Neutrophil (primary cell): Measurements from ENCODE around the gene DCDC1.

Source experiments
- H3K27ac ChIP-seq: fragments of 200-600 bp; sonication (generic); 2 replicates; pipeline ENCODE4 v1.5.1; 2016; ENCODE audit warnings: mild to moderate bottlenecking, moderate library complexity
- H3K27me3 ChIP-seq: fragments of 200-600 bp; sonication (generic); 2 replicates; pipeline ENCODE4 v1.6.0; 2016; ENCODE audit warnings: mild to moderate bottlenecking
- H3K36me3 ChIP-seq: fragments of 200-600 bp; sonication (generic); 2 replicates; pipeline ENCODE4 v1.5.1; 2017
- H3K4me1 ChIP-seq, 2 experiments: fragments of 200-600 bp in 1 of 2; sonication (generic) in 1 of 2; 1 replicate in 1 of 2; 2 replicates in 1 of 2; pipeline versions ENCODE4 v1.5.1 to v1.6.1; 2013 to 2016; ENCODE audit warnings: low read depth in 1 of 2, low read length in 1 of 2, mild to moderate bottlenecking in 1 of 2, moderate library complexity in 1 of 2; ENCODE audit not compliant: control insufficient read depth in 1 of 2, insufficient read depth in 1 of 2
- H3K4me3 ChIP-seq, 2 experiments: fragments of 200-600 bp in 1 of 2; sonication (generic) in 1 of 2; 1 replicate in 1 of 2; 2 replicates in 1 of 2; pipeline ENCODE4 v1.5.1; 2013 to 2016; ENCODE audit warnings: low read depth in 1 of 2, low read length in 1 of 2, mild to moderate bottlenecking in 1 of 2, moderate library complexity in 1 of 2
- H3K9me3 ChIP-seq: fragments of 200-600 bp; sonication (generic); 2 replicates; pipeline ENCODE4 v1.5.1; 2016
- TF ChIP-seq, protein P1 (sequence below): fragments of 200-600 bp; sonication (generic); IDR thresholded peaks from 2 replicates; pipeline ENCODE4 v1.5.1; 2016; ENCODE audit warnings: antibody characterized with exemption

DCDC1 gene

GRCh38 chr11:31150841-31151240 lies 218.7 kb downstream of the DCDC1 start:
- Histone ChIP-seq H3K27me3 (no peaks in the 10 kb centered on the region), H3K27ac (no peak overlapping the region), H3K4me3 (no peak overlapping the region), H3K9me3 (no peaks in the 10 kb centered on the region), H3K36me3 (no peaks in the 10 kb centered on the region), H3K4me1 (no peaks in the 10 kb centered on the region)
- TF ChIP-seq, protein P1, sequence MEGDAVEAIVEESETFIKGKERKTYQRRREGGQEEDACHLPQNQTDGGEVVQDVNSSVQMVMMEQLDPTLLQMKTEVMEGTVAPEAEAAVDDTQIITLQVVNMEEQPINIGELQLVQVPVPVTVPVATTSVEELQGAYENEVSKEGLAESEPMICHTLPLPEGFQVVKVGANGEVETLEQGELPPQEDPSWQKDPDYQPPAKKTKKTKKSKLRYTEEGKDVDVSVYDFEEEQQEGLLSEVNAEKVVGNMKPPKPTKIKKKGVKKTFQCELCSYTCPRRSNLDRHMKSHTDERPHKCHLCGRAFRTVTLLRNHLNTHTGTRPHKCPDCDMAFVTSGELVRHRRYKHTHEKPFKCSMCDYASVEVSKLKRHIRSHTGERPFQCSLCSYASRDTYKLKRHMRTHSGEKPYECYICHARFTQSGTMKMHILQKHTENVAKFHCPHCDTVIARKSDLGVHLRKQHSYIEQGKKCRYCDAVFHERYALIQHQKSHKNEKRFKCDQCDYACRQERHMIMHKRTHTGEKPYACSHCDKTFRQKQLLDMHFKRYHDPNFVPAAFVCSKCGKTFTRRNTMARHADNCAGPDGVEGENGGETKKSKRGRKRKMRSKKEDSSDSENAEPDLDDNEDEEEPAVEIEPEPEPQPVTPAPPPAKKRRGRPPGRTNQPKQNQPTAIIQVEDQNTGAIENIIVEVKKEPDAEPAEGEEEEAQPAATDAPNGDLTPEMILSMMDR: no peak

- H3K4me1 ChIP-seq: no peaks in the 10 kb centered on the region
- H3K4me3 ChIP-seq: no peak overlapping the region
- no peaks in the 10 kb centered on the region for H3K36me3 ChIP-seq
- TF ChIP-seq, protein P1: no peak
- H3K27me3 ChIP-seq: no peaks in the 10 kb centered on the region
- H3K27ac ChIP-seq: no peak overlapping the region
- no peaks in the 10 kb centered on the region for H3K9me3 ChIP-seq
Observed at GRCh38 chr11:31150011-31150410, 219.5 kb downstream of the DCDC1 start.

- H3K36me3 ChIP-seq: no peaks in the 10 kb centered on the region
- H3K9me3 ChIP-seq: no peaks in the 10 kb centered on the region
- TF ChIP-seq, protein P1: no peak
- H3K4me3 ChIP-seq: no peak overlapping the region
- no peaks in the 10 kb centered on the region for H3K27me3 ChIP-seq
- H3K4me1 ChIP-seq: no peaks in the 10 kb centered on the region
- H3K27ac ChIP-seq: no peak overlapping the region
Observed at GRCh38 chr11:31141789-31142188, 227.8 kb downstream of the DCDC1 start.

DNA sequence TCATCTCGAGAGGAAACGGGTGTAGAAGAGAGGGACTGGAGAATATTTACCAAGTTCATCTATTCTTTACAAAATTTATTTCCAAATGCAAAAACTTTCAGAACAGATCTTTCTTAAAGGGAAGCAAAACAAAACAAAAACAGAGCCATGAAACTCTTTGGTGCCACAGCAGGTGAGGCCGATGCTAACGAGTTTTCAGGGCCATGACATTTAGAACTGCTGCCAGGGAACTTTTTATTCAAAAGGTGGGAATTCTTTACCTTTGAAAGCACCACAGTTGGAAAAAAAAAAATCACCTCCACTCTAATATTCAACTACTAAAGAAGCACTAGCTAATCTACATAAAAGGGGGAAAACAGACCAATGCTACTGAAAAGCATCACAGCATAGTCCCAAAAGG lies 230.1 kb downstream of the DCDC1 start:
- no peak overlapping the region for H3K4me3 ChIP-seq
- no peaks in the 10 kb centered on the region for H3K9me3 ChIP-seq
- TF ChIP-seq, protein P1: no peak
- no peaks in the 10 kb centered on the region for H3K27me3 ChIP-seq
- H3K36me3 ChIP-seq: no peaks in the 10 kb centered on the region
- no peaks in the 10 kb centered on the region for H3K4me1 ChIP-seq
- no peak overlapping the region for H3K27ac ChIP-seq

DNA sequence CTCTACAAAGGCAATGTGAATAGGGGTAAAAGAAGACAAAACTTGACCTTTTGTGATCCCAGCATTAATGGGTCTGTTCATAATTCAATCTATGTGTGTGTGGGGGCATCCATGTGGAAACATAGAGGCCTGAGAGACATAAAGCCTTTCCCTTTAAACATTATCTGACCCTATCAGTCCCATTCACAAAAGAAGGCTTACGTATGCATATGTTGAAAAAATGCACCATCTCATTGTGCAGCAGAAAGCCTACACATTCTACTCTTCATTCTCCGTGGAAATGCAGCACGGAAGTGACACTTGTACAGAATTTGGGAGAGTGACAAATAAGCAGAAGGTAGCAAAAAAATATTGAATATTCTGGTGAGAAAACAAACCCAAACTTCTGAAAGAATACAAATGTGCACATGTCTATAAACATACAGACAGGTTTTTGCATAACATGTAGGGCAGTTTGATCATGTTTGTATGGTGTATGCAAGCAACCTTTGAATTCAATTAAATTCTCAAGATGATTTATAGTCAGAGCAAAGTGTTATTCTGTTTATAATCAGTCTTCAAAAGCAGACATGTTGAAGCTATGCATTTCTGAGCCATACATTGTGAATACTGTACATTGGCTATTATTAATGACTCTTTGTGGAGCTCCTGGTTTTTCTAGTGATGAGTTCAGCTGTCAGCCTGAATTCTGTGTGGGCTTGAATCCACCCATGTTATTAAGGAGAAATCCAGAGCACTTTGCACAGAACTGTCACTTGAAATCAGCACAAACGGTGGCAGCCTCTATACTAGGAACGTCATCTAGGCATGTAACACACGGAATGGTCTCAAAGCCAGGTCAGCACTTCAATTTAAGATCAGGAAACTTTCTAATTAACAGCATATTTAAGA lies 236.8 kb downstream of the DCDC1 start:
- Histone ChIP-seq H3K4me3 (no peak overlapping the region), H3K27me3 (no peaks in the 10 kb centered on the region), H3K27ac (no peak overlapping the region), H3K9me3 (no peaks in the 10 kb centered on the region), H3K36me3 (no peaks in the 10 kb centered on the region), H3K4me1 (no peaks in the 10 kb centered on the region)
- TF ChIP-seq, protein P1: no peak
